HG03442 (cell line): ENCODE results near the gene NTN4.
"Not testable (repeated sequence)": the region's sequence is repeated elsewhere in the genome, so short reads cannot be mapped to it uniquely, and the experiment has no call there.

ENCODE experiments used
- ATAC-seq: cut with Tn5 transposase; IDR thresholded peaks from one replicate; pipeline ENCODE4 v1.9.1; 2021; ENCODE audit warnings: mild to moderate bottlenecking, moderate library complexity; ENCODE audit not compliant: unreplicated experiment

Gene NTN4

DNA sequence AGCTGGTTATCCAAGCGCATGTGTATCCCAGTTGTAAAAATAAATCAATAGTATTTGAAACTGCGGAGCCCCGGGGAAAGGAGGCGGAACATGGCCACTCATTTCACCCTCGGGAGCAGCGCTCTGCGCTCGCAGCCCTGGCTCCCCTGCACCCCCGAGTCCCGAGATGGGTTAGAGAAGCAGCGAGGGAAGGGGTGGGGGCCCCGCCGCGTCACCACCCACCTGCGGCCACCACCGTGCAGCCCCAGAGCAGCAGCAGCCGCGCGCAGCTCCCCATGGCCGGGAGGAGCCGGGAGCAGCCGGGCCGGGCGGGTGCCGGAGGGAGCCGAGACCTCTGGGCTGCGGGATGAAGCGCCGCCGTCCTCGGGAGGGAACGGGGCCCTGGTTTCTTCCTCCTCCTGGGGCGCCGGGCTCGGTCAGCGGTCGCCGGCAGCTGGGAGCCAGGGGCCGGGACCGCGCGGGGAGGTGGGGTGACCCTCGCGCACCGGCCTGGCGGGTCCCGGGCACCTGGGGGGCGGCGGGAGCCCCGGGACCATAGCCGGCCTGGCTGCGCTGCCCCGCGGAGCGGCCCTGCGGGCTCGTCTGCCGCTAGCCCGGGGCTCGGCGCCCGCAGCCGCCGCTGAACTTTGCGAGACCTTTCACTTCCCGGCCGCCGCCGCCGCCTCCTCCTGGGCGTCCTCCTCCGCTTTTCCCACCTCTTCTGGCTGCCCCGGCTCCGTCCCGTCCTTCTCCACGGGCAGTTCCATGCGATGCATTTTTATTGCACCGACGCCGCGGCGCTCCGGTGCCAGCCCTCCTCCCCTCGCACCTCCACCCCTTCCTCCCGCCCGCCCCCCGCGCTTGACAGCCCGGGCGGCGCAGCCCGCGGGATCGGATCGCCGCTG is at the start of gene NTN4:
NTN4 (minus strand) TSS at position 732 of the 884 bp plus-strand sequence; CDS start at position 277, 455 bp downstream.
- no peak for ATAC-seq

DNA sequence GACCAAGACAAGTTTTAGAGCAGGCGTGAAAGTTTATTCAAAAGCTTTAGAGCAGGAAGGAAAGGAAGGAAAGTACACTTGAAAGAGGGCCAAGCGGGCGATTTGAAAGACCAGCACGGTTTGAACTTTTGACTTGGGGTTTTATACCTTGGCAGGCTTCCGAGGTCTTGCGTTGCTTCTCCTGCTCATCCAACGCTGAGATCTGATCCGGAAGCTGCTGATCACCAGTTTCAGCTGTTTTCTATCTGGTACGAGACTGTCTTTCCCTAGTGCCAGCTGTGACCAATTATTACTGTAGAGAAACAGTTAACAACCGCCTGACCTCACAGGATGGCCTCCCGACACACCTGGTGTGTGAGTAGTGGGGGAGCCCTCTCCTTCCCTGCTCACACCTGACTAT is 47.6 kb upstream of the NTN4 start:
- ATAC-seq, result no peak

DNA sequence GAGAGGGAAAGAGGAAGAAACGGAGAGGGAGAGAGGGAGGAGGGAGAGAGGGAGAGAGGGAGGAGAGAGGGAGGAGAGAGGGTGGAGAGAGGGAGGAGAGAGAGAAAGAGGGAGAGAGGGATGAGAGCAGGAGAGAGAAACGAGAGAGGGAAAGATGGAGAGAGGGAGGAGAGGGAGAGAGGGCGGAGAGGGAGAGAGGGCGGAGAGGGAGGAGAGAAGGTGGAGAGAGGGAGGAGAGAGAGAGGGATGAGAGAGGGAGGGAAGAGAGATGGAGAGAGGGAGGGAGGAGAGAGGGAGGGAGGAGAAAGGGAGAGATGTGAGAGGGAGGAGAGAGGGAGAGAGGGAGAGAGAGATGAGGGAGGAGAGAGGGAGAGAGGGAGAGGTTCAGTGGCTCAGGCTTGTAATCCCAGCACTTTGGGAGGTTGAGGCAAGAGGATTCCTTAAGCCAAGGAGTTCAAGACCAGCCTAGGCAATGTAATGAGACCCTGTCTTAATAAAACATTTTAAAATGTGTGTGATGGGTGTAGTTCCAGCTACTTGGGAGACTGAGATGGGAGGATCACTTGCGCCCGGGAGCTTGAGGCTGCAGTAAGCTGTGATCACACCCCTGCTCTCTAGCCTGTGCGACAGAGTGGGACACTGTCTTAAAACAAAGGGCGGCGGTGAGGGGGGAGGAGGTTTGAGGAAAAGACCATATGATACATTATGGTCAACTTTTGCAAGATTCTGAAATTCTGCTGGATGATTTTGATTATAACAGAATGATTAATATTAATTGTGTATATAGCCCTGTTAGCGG is 46.9 kb upstream of the NTN4 start:
- no peak for ATAC-seq

DNA sequence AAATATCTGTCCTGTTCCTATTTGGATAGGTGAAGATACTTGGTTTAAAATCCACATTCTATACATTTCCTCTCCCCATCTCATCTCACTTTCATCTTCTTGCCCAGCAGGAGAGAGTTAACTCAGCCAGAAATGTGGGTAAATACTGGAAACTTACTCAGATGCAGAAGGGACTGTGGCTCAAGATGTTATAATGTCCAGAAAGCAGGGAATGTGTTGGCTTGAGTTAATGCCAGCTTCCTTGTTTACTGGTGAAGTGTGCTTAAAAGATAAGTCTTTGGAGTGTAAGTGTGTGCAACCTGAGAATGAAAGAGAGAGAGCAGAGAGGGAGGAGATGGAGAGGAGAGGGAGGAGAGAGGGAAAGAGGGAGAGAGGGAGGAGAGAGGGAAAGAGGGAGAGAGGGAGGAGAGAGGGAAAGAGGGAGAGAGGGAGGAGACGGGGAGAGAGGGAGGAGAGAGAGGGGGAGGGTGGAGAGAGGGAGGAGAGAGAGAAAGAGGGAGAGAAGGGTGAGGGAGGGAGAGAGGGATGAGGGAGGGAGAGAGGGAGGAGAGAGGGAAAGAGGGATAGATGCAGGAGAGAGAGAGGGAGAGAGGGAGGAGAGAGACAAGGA is 46.2 kb upstream of the NTN4 start:
- no peak for ATAC-seq

DNA sequence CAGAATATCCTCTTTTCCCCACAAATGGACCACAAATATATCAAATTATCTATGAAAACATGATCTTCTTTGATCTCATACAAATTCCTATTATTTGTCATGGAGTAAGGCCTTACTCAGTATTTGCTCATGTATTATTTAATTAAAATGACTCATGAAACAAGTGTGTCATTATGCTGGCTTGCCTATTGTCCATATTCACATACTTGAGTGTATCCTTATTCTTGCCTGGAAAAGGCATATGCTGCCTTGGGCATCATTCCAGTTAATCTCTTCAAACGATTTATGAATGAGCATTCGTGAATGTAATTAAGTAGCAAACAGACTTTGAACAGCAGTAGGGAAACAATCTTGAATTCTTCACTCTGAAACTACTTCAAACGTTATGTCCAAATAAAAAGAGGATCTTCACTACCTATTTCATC is 45.6 kb upstream of the NTN4 start:
- no peak for ATAC-seq

DNA sequence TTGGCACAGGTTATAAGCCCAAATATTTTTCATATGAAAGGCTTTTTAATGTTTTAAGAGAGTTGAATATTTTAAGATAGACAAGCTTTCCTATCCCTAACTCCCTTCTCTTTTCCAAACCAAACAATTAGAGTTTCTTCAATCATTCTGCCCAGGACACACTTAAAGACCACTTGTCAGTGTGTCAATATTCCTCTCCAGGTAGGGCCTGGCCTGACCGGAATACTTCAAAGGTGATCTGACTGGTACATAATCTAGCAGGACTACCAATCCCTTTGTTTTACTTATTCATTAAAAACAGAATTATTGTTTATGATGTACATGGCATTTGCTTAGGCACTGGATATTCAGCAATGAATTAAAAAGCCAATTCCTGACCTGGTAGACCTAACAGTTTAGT is 44.0 kb upstream of the NTN4 start:
- no peak for ATAC-seq

DNA sequence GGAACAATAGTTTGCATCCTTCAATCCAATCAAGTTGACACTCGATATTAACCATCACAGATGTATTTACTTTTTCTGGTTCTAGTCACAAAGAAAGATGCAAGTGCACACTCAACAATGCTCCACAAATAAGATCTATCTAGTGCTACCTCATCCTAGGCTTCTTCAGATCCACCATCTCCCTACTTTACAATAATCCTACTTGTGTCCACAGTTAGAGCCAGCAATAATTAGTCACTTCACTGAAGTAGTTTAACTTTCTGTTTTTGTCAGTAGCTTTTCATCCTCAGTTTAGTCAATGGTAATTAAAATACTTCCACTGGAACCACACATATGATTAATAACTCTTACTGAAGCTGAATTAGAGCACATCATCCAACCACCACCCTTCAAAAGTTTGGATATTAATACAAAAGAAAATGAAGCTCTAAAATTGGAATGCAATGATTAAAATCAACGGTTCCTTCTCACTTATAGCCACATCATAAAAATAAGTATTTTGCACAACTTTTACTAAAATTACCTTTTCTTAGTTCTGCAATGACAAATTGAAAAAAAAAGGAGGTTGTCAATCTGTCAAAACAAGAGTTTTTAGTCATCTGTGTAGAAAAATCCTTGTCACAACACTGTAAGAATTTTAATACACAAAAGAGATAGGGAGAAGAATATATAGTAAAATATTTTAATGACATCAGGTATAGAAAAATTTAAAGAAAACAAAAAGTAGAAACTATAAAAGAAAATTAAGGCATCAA is 39.9 kb upstream of the NTN4 start:
- no peak for ATAC-seq

DNA sequence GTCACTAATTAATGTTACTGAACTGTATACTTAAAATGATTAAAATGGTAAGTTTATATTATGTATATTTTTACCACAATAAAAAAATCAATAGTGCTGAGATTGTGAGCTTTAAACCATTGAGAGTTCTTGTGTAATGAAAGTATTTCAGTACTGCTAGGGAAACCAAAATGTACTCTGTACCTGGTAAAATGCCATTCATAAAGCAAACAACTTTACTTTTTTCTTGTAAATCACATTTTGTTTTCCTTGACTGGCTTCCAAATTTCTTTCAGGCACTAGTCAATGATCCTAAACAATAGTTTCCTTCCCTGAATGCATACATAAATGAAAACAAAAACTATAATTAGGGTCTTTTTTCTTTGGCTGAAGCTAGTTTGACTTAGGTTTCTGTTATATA is 38.8 kb upstream of the NTN4 start:
- ATAC-seq, result no peak

DNA sequence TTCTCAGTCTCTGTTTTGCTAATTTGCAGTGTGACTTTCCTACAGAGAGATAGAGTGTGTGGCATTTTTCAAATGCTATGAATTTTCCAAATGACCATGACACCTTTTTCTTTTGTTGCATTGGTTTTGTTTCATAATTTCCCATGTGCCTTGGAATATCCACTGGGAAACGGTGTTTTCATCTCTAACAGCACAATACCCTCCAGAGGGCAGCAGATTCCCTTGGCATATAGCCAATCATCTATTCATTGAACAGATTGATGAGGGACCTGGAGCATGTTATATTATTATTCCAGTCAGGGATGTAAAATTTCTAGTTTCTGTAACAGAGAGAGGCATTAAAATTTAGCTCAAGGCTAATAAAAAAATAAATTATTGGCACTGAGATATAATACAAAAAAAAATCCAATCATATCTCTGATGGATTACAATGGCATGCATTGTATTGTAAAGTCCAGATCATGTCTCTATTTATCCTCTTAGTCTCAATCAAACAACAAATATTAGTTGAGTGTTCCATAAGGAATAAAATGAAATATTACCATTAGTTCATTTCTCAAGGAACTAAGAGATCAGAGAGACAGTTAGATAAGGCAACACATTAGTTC is 29.6 kb upstream of the NTN4 start:
- no peak for ATAC-seq

DNA sequence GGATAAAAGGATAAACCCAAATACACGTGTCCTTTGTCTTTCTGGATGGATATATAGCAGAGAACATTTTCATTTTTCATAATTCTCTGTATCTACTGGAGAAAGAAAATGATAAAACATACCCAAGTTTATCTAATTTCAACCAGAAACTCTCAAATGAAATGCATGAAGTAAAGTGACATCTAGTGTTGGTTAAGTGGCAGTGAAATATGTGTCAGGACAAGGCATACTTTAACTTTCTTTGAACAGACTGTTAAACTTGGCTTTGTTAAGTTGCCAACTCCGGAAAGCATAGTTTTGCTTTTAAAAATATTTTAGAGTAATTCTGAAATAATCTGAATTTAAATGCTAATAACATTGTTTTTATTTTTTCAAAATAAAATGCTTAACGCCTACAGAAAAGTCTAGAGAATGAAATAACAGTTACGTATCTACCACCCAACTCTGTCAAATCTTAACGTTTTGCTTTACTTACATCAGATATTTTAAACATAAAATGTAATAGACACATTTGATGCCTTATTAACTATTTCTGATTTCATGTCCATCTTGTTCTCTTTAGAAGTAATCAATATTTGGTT is 25.2 kb upstream of the NTN4 start:
- no peak for ATAC-seq

DNA sequence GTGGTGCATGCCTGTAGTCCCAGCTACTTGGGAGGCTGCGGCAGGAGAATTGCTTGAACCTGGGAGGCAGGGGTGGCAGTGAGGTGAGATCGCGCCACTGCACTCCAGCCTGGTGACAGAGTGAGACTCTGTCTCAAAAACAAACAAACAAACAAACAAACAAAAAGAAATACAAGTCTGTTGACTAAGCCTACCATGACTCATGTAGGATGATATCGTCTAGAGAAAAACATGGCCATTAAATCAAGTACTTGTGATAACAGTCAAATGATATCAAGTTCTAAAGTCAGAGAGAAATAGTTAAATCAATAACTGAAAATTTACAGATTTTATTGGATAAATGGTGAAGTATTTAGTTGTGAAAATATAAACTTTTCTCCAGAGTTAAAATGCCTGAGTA is 21.6 kb upstream of the NTN4 start:
- ATAC-seq, result not testable (repeated sequence)

DNA sequence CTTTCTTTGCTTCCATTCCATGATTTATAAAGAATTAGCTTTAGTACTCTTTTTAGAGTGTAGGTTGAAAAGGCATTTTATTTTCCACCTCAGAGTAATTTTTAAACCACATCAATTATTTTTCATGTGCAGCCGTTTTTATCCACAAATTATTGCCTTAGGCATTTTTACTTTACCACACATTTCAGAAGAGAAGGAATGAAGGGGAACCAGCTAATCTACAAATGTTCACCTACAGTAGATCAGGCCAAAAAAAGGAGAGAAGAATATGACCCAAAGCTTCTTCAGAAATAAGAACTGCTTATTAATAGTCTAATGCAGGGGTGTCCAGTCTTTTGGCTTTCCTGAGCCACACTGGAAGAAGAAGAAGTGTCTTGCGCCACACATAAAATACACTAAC is 19.8 kb upstream of the NTN4 start:
- no peak for ATAC-seq

DNA sequence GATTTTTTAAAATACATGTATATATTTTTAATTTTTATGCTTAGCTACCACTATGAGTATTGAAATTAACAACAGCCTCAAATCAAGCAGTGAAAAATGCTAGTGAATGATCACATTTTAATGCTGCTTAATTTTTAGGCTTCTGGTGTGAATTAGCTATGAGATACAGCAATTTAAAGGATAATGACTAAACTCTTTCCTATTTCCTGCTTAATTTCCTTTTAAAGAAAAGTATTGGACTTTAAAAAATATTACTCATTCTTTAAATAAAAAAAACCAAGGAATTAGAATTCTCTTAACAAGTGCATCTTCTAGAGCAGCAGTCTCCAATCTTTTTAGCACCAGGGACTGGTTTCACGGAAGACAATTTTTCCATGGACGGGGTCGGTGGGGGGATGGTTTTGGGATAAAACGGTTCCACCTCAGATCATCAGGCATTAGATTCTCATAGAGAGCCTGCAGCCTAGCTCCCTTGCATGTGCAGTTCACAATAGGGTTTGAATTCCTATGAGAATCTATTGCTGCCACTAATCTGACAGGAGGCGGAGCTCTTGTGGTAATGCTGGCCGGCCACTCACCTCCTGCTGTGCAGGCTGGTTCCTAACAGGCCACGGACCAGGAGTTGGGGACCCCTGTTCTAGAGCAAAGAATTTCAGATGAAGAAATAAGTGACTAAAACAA is 18.6 kb upstream of the NTN4 start:
- no peak for ATAC-seq

DNA sequence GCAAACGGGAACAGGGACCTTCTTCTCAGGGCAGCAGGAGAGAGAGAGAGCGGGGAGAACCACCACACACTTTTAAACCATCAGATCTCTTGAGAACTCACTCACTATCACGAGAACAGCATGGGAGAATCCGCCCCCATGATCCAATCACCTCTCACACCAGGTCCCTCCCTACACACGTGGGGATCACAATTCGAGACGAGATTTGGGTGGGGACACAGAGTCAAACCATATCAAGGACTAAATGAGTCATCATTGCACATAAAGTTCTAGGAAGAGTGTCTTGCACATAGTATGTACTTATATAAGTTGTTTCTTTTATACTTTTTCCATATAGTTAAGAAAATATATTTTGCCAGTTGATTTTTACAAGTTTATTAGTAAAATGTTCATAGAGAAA is 17.6 kb upstream of the NTN4 start:
- ATAC-seq, result no peak

DNA sequence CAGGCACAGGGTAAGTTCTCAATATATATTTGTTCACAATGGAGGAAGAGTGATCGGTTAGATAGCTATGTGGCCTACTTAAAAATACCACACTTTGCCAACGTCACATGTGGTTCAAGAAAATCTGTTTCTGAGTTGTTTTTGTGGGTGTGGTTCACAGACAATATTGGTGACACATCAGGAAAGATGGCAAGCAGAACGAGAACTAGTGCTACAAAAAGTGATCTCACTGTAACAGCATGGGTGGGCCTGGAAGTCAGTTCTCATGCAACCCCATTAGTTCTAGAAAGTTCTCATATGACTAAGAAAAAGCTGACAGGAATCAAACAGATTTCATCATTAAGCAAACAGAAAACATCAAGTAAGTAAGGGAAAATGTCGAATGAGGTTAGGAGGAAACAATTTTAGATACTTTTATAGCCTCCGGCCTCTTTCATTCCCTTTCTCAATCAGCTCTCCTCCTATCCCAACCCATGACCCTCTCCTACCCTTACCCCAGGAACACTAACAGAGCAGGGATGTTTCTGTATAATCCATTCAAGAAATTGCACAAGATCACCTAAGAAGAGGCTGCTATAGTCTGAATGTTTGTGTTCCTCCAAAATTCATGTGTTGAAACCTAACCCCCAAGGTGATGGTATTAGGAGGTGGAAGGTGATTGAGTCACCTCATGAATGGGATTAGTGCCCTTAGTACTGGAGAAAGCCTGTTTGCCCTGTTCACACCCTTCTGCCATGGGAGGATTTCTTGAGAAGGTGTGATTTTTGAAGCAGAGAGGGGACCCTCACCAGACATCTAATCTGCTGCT is 15.5 kb upstream of the NTN4 start:
- ATAC-seq, result no peak

DNA sequence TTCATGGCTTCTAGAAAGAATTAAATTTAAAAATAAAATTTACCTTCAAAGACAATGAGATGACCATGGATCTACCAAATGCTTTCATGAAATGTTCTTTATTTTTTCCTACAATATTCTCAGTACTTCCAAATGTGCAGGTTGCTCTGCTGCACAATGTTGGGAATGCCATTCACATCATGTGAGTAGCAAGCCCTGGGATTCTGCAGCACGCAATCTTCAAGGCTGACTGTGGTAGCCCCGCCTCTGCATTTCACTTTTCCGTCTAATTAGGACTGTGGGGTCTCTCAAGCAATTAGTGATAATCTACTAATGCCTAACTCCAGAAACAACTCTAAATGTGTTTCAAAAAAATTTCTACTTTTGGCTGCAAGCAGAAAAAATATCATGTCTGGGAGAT is 13.7 kb upstream of the NTN4 start:
- no peak for ATAC-seq

DNA sequence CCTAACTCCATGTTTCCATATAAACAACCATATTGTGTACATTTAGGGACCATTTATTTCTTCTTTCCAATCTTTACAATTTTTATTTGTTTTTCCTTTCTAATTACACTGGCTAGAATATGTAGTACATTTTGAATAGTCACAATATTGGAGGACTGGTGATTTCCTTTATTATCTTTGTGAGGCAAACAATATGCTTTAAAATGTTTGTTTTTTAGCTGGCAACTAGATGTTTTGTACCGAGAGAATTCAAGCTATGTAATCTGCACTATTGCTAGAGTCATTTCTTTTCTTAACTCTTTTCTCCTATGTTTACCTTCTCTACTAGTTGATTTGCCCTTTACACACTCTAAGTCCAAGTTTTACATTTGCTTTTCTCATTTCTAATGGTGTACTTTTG is 13.3 kb upstream of the NTN4 start:
- no peak for ATAC-seq

DNA sequence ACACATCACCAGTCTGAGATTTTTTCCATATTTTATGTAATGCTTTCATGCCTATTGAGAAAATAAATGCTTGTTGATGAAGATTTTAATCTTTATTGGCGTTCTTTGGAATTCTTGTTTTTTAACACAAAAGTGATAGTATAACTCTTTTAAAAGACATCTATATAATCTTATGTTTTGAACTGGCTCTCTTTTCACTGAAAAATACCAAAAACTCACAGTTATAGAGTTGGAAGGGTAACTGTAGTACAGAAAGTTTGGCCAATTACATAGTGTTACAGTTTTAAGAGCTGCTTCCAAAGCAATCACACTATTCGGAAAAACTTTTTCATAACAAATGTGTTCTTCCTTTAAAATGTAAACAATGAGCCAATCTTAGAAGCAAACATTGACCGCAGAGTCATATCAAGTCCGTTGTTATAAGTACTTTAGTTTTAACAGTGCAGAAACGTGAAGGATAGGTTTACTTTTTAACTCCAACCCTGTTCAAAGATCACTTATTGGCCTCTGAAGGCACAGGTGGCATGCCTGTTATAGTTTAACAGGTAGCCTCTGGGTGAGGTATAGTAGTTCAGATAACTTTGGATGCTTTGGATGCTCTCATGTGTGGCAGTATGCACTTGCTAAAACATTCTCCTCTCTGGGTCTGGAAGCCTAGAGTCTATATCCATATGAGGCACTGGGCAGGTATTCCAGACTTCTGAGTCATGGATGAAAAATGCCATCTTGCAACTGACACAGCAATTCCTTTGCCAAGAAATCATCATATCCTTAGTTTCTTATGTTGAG is 12.1 kb upstream of the NTN4 start:
- no peak for ATAC-seq
